Adrenal gland (tissue), 5 donors: ENCODE measurements around the gene TCERG1L.

Experiments
- POLR2A ChIP-seq, 2 donors: fragments of 450-650 bp; IDR thresholded peaks; one replicate each; pipeline ENCODE4 v1.6.1; 2017; ENCODE audit warnings: antibody characterized with exemption in 2 of 2, mild to moderate bottlenecking in 2 of 2, moderate library complexity in 1 of 2
- TF ChIP-seq, protein P1 (sequence below), 6 experiments: fragments of 450-650 bp in 4 of 6; fragments of 200-600 bp in 2 of 6; sonication (generic) in 1 of 6; IDR thresholded peaks; 1 replicate in 5 of 6; 2 replicates in 1 of 6; pipeline versions ENCODE4 v1.5.1 to v1.8.0; 2016 to 2021; ENCODE audit warnings: antibody characterized with exemption in 6 of 6, mild to moderate bottlenecking in 2 of 6, moderate library complexity in 1 of 6
- donor health status: DM: no; HTN: no; CAD: no.

DNA sequence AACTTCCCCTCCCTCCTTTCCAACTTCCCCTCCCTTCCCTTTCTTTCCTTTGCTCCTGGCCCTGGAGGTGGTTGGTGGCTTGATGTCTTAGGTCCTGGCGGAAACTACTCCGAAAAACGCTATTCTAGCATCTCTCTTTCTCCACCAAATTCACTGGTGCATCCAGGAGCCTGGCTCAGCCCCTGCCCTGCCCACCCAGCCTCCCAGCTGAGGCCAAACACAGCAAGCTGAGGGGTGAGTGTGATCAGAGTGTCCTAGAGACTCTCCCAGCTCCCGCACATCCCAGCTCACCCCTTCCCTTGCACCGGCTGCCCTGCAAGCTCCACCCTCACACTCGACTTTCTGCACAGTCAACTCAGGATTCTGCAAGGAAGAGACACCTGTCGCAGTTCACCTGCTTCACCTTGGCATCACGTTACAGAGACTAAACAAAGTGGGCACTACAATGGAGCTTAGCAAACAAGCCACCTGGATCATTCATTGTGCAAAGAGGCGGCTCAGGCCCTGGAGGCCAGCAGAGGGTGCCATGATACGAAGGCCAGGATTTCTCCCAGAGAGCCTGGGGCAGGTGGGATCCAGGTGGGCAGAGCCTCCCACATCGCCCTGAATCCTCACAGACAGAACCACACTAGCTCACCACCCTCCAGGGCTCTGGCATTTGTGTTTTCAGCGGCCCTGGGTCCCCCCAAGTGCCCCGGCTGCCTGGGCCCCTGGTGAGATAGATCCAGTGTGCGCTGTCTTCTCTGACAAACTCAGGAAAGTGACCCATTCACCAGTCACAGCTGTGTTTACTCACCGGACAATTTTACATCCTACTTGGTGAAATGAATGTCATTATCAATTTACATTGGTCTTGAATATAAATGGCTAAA, 169.6 kb downstream of the TCERG1L start:
- TF ChIP-seq, protein P1, sequence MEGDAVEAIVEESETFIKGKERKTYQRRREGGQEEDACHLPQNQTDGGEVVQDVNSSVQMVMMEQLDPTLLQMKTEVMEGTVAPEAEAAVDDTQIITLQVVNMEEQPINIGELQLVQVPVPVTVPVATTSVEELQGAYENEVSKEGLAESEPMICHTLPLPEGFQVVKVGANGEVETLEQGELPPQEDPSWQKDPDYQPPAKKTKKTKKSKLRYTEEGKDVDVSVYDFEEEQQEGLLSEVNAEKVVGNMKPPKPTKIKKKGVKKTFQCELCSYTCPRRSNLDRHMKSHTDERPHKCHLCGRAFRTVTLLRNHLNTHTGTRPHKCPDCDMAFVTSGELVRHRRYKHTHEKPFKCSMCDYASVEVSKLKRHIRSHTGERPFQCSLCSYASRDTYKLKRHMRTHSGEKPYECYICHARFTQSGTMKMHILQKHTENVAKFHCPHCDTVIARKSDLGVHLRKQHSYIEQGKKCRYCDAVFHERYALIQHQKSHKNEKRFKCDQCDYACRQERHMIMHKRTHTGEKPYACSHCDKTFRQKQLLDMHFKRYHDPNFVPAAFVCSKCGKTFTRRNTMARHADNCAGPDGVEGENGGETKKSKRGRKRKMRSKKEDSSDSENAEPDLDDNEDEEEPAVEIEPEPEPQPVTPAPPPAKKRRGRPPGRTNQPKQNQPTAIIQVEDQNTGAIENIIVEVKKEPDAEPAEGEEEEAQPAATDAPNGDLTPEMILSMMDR (IDR thresholded peaks at IDR 0.05) = no peak
- TF ChIP-seq POLR2A (IDR thresholded peaks at IDR 0.05) = no peak
